Heart right ventricle (tissue), 16 donors: ENCODE measurements around the gene MRTFA. TPM values are rescaled to one million over a fixed set of nuclear protein-coding genes. Genes with fewer than 3 reads are reported as not detected.
"Not testable (repeated sequence)": the region's sequence is repeated elsewhere in the genome, so short reads cannot be mapped to it uniquely, and the experiment has no call there.

ENCODE experiments used
- ATAC-seq, 8 donors: fragments of 200-7000 bp; cut with Tn5 transposase; one replicate each; pipeline ENCODE4 v1.9.1; 2020; ENCODE audit warnings: mild to moderate bottlenecking in 8 of 8, moderate library complexity in 8 of 8, moderate number of reproducible peaks in 1 of 8
- DNase-seq, 2 donors: peaks; one replicate each; pipeline ENCODE4 v3.0.0-alpha.2; 2020
- H3K27ac ChIP-seq, 10 donors: fragments of 200-600 bp; sonication (generic) in 2 of 10; one replicate each; pipeline versions ENCODE4 v1.5.0 to v1.8.0; 2020 to 2022; ENCODE audit warnings: mild to moderate bottlenecking in 3 of 10
- H3K27me3 ChIP-seq, 7 donors: fragments of 200-600 bp; one replicate each; pipeline ENCODE4 v1.8.0; 2021 to 2022; ENCODE audit warnings: mild to moderate bottlenecking in 2 of 7
- H3K36me3 ChIP-seq, 9 donors: fragments of 200-600 bp; sonication (generic) in 1 of 9; one replicate each; pipeline versions ENCODE4 v1.5.0 to v1.8.0; 2020 to 2022; ENCODE audit warnings: mild to moderate bottlenecking in 2 of 9
- H3K4me1 ChIP-seq, 9 donors: fragments of 200-600 bp; sonication (generic) in 1 of 9; one replicate each; pipeline versions ENCODE4 v1.5.0 to v1.8.0; 2020 to 2022; ENCODE audit warnings: mild to moderate bottlenecking in 4 of 9
- H3K4me3 ChIP-seq, 10 donors: fragments of 200-600 bp; sonication (generic) in 2 of 10; one replicate each; pipeline versions ENCODE4 v1.5.0 to v1.8.0; 2020 to 2022; ENCODE audit warnings: mild to moderate bottlenecking in 7 of 10, moderate library complexity in 2 of 10
- H3K9me3 ChIP-seq, 11 donors: fragments of 200-600 bp in 10 of 11; sonication (generic) in 2 of 11; one replicate each; pipeline versions ENCODE4 v1.5.0 to v1.8.0; 2013 to 2022; ENCODE audit warnings: mild to moderate bottlenecking in 2 of 11, control low read depth in 1 of 11, moderate library complexity in 1 of 11
- CTCF ChIP-seq, 9 donors: fragments of 200-600 bp; sonication (generic) in 2 of 9; IDR thresholded peaks; one replicate each; pipeline versions ENCODE4 v1.5.0 to v1.8.0; 2021 to 2022; ENCODE audit warnings: antibody characterized with exemption in 9 of 9, mild to moderate bottlenecking in 5 of 9, moderate library complexity in 1 of 9
- WGBS, 2 donors: extraction: QIAGEN DNeasy Blood & Tissue Kit; methylation state at CpG; one replicate each; pipeline ENCODE4 v1.1.7; 2013; ENCODE audit warnings: inconsistent platforms in 1 of 2; 5-methylcytosine and 5-hydroxymethylcytosine counted together
- intact Hi-C, 10 donors: fragments of 100-400 bp; cut with DNase I; formaldehyde crosslinking; loops; one replicate each; pipeline versions ENCODE4 v1.11.1 to v1.14.2; 2022
- polyA plus RNA-seq, 2 donors: library from polyadenylated mRNA; stranded (reverse); fragments of 200-250 nt; gene quantifications; one replicate each; pipeline ENCODE4 v1.2.3, GENCODE V29; 2013
- total RNA-seq, 10 donors: library from RNA; stranded (reverse); fragmentation: NEBNext Ultra II Directional in 3 of 10; extraction: Animal tissue kit (Norgen Biotek cat#: 25700) in 3 of 10; gene quantifications; one replicate each; pipeline versions ENCODE4 v1.2.1 to v1.2.4, GENCODE V29; 2021 to 2023
- donor health status: Arrhythmogenic right ventricular cardiomyopathy.
- donor health status: ischemic (EF 13 %, LVEDD 7.1; RV severe dilation, severe dysfunction).
- donor health status: healthy with polysubstance abuse.
- donor health status: DM: no; HTN: yes; CAD: no.
- donor health status: DM: no; HTN: no; CAD: no.
- donor health status: ischemic (EF 25% LVEDD 6.9; RV normal size, moderate dysfunction).
- donor health status: ischemic (EF 25% LVEDD 5.7; RV mildly dilated, moderate dysfunction).
- donor health status: healthy.
- donor health status: DM: yes; HTN: yes; CAD: no.
- donor health status: Ischemic cardiomyopathy.
- donor health status: ischemic (EF 35%, LVEDD 5.7; RV mildly dilated, moderate dysfunction).
- donor health status: nonischemic (EF 11% LVEDD 7.7; RV severe dilation, severe dysfunction).
- donor health status: DM: yes; HTN: yes; CAD: no.
- donor health status: PGD.
- donor health status: ischemic (EF 29% LVEDD 5.4; RV normal size, mild dysfunction).
- donor health status: nonischemic (EF 23%, LVEDD 6.1; RV moderate dilation, normal function).

The MRTFA gene
- total and polyA plus RNA-seq, 12 donors = 13.2 to 30.9 (median 18.9) TPM

GRCh38 chr22:40678493-40679248 lies 42.2 kb upstream of the MRTFA start:
- intact Hi-C loops = no loop called here
- TF ChIP-seq CTCF (IDR thresholded peaks at IDR 0.05) = no peak
- no peaks in the 10 kb centered on the region for H3K36me3 ChIP-seq
- H3K4me3 ChIP-seq = peak overlapping the region in 7 of 10 donors; percentile 27 to 46 (median 39)
- ATAC-seq = peak in 1 of 8 donors; percentile 16
- WGBS, 2 donors = 65 to 68% methylated on average over 14 of the region's 14 CpGs
- H3K27ac ChIP-seq = no peak overlapping the region
- H3K4me1 ChIP-seq = peaks cover 6 to 45% (median 30%) of the 10 kb centered on the region in 9 donors
- no peaks in the 10 kb centered on the region for H3K9me3 ChIP-seq
- no peak for DNase-seq
- peaks cover 0 to 22% (median 0%) of the 10 kb centered on the region in 7 donors for H3K27me3 ChIP-seq

DNA sequence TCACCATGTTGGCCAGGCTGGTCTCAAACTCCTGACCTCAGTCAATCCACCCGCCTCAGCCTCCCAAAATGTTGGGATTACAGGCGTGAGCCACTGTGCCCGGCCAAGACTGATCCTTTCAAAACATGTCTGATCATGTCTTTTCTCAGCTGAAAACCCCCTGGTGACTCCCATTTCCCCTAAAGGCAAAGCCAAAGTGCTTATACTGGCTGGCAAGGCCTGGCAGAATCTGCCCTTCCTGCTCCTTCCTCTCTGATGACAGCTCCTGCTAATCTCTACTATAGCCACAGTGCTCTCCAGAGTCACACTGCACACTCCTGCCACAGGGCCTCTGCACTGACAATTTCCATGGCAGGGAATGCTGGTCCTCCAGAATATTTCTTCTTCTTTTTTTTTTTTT lies 40.1 kb upstream of the MRTFA start:
- WGBS, 2 donors = 98 to 100% methylated on average over 3 of the region's 3 CpGs
- intact Hi-C loops = no loop called here
- ATAC-seq = no peak
- Histone ChIP-seq H3K36me3 (no peaks in the 10 kb centered on the region), H3K4me1 (peaks cover 6 to 42% (median 22%) of the 10 kb centered on the region in 9 donors), H3K27ac (peak overlapping the region in 3 of 10 donors; percentile 2 to 55 (median 36)), H3K27me3 (peaks cover 0 to 22% (median 0%) of the 10 kb centered on the region in 7 donors), H3K4me3 (no peak overlapping the region), H3K9me3 (no peaks in the 10 kb centered on the region)
- no peak for DNase-seq
- TF ChIP-seq CTCF (IDR thresholded peaks at IDR 0.05) = no peak

GRCh38 chr22:40676166-40676565 lies 39.6 kb upstream of the MRTFA start:
- WGBS, 2 donors = 83 to 94% methylated on average over 4 of the region's 4 CpGs
- ATAC-seq, H3K9me3 ChIP-seq, DNase-seq, H3K4me3 ChIP-seq, intact Hi-C loops, H3K36me3 ChIP-seq: not testable (repeated sequence)
- Histone ChIP-seq H3K27ac (peak overlapping the region in 3 of 10 donors; percentile 2 to 55 (median 36)), H3K4me1 (peaks cover 6 to 42% (median 22%) of the 10 kb centered on the region in 9 donors), H3K27me3 (peaks cover 0 to 22% (median 0%) of the 10 kb centered on the region in 7 donors)

GRCh38 chr22:40674274-40674673 lies 37.8 kb upstream of the MRTFA start:
- ATAC-seq (peak in 1 of 8 donors; percentile 20), DNase-seq (no peak)
- Histone ChIP-seq H3K36me3 (no peaks in the 10 kb centered on the region), H3K4me1 (peaks cover 6 to 31% (median 18%) of the 10 kb centered on the region in 9 donors), H3K27me3 (peaks cover 0 to 8% (median 0%) of the 10 kb centered on the region in 7 donors), H3K27ac (no peak overlapping the region), H3K4me3 (no peak overlapping the region), H3K9me3 (peaks cover 0 to 1% (median 0%) of the 10 kb centered on the region in 11 donors)
- WGBS, 2 donors = 75 to 83% methylated on average over 4 of the region's 4 CpGs
- TF ChIP-seq CTCF (IDR thresholded peaks at IDR 0.05) = no peak
- intact Hi-C loops = no loop called here

DNA sequence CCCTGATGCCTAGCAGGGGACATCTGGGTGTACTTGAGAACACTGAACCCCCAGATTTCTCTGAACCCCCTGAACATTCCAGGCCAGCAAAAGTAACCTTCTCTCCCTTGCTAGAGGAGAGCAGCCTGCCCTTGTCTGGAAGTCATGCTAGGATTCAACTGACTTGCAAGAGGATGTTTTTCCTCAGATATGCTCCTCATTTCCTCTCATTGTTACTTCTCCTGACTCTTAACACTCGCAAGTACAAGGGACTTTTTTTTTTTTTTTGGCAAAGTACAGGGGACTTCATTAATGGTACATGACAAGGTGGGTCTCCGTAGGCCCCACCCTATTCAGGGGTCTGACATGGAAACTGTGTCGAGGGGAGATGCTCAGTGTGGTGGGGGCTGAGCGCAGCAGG lies 36.5 kb upstream of the MRTFA start:
- no peak overlapping the region for H3K4me3 ChIP-seq
- DNase-seq = no peak
- peaks cover 0 to 26% (median 10%) of the 10 kb centered on the region in 9 donors for H3K4me1 ChIP-seq
- 73 to 77% methylated on average over 4 of the region's 4 CpGs for WGBS, 2 donors
- ATAC-seq = peak in 5 of 8 donors; percentile 25 to 63 (median 50)
- H3K27ac ChIP-seq = peak overlapping the region in 9 of 10 donors; percentile 20 to 81 (median 61)
- TF ChIP-seq CTCF (IDR thresholded peaks at IDR 0.05) = no peak
- H3K27me3 ChIP-seq = no peaks in the 10 kb centered on the region
- intact Hi-C loops = no loop called here
- peaks cover 0 to 10% (median 0%) of the 10 kb centered on the region in 11 donors for H3K9me3 ChIP-seq
- no peaks in the 10 kb centered on the region for H3K36me3 ChIP-seq
